ENCODE data around the gene SEBOX.
A peak's percentile ranks its signal among the peaks of the same experiment; 100 is the strongest.

The SEBOX gene

DNA sequence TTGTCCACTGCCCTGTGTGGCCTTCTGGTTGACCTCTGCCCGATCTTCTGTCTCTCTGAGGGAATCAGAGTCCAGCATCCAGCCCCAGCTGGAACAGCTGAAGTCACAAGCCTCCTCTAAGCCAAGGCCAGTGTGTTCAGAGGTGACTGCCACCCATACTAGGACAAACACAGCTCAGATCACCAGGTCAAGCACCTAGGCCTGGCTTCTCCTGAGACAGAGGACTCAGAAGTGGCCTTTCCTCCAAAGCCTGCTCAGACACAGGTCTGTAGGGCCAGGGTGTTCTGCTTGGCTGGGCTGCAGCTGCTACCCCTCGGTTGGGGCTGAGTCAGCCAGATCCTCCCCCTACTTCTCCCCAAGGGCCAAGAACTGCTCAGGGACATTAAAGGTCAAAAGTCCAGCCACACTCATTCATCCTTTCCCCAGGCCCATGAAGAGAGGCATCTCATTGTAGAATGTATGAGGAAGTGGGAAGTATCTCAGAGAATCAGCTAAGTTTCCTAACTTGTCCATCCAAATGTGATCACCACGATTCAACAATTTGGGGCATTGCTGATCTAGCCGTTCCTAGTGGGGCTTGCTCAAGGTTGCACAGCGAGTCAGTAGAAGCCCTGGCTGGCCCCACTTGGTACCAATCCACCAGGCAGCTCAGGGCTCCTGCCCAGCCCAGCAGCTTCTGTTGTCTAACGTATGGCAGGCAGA, 33.4 kb upstream of the SEBOX start:
- TF ChIP-seq ZFX (IDR thresholded peaks at IDR 0.05; ENCODE audit: borderline replicate concordance), result no peak
- TF ChIP-seq, protein P1, sequence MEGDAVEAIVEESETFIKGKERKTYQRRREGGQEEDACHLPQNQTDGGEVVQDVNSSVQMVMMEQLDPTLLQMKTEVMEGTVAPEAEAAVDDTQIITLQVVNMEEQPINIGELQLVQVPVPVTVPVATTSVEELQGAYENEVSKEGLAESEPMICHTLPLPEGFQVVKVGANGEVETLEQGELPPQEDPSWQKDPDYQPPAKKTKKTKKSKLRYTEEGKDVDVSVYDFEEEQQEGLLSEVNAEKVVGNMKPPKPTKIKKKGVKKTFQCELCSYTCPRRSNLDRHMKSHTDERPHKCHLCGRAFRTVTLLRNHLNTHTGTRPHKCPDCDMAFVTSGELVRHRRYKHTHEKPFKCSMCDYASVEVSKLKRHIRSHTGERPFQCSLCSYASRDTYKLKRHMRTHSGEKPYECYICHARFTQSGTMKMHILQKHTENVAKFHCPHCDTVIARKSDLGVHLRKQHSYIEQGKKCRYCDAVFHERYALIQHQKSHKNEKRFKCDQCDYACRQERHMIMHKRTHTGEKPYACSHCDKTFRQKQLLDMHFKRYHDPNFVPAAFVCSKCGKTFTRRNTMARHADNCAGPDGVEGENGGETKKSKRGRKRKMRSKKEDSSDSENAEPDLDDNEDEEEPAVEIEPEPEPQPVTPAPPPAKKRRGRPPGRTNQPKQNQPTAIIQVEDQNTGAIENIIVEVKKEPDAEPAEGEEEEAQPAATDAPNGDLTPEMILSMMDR (IDR thresholded peaks at IDR 0.05), result no peak

DNA sequence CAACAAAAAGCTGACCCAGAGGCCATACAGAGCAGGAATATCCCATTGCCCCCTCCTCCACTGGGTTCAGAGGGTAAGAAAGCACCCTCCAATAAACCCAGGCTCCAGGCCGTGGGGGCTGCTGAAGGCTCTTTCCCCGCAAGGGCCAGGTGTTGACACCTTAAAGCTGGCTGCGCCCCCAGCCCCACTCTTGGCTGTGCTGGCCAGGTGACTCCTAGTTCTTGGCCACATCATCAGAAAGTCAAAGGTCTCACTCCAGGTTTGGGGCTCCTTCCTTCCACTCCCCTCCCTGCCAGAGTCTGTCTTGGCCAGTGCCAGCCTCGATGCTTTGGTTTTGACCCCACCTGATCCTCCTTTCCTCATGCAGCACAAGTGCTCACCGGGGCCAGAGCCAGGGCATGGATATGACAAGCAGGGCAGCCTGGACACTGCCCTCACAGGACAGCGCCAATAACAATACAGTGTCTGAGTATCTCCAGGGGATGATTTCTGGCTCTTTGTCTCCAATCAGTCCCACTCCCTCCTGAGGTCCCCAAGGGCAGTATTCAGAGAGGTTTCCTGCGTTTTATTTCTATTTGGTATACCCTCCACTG, 32.8 kb upstream of the SEBOX start:
- peak overlapping the region; percentile 47 for H3K27ac ChIP-seq
- no peak for TF ChIP-seq ZFX (IDR thresholded peaks at IDR 0.05; ENCODE audit: borderline replicate concordance)
- TF ChIP-seq, protein P1 (IDR thresholded peaks at IDR 0.05), result no peak

More for the DNA sequence above, 33.4 kb upstream of the SEBOX start:
- peak overlapping the region; percentile 47 for H3K27ac ChIP-seq

DNA sequence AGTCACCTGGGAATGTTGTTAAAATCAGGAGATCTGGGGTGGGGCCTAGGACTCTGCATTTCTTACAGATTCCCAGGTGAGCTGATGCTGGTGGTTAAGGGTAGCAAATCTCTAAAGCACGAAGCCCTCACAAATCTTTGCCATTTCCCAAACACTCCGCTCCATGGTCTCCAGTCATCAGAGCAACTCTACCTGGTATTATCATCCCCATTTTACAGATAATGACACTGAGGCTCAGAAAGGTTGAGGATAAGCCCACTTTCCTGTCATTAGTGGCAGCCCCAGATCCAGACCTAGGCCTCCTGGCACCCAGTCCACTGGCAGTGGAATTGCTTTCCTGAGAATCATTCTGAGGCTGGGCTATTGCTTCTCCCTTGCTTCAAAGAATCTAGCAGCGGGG, 32.3 kb upstream of the SEBOX start:
- no peak for TF ChIP-seq ZFX (IDR thresholded peaks at IDR 0.05; ENCODE audit: borderline replicate concordance)
- TF ChIP-seq, protein P1 (IDR thresholded peaks at IDR 0.05), result no peak
- H3K27ac ChIP-seq, result peak overlapping the region; percentile 47; the same call in 1 of the 2 replicates

DNA sequence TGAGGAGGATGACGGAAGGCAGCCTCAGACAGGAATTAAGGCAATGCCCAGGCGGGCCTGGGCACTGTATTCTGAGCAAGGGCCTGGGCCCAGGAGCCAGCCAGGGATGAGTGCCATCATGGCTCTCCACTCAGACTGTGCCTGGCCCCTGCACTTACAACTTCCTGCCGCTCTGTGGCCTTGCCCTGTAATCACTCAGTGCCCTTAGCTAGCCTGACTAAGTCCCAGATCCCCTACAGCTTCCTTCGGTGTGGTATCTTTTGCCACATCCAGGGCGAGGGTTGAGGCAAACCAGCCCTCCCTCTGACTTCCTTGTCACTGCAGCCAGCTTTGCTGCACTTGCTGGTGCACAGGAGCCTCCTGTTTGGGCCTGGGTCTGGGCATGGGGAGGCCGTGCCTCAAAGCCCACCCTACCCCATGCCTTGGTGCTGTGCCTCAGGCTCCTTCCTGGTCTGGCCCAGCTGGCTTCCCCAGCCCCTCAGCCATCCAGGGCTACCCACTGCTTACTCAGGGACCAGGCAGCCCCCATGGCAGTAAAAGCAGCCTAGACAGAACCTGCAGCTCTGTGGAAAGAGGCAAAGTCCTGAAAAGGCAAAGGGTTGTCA, 31.7 kb upstream of the SEBOX start:
- H3K27ac ChIP-seq, result no peak overlapping the region
- no peak for TF ChIP-seq ZFX (IDR thresholded peaks at IDR 0.05; ENCODE audit: borderline replicate concordance)
- TF ChIP-seq, protein P1 (IDR thresholded peaks at IDR 0.05), result no peak

DNA sequence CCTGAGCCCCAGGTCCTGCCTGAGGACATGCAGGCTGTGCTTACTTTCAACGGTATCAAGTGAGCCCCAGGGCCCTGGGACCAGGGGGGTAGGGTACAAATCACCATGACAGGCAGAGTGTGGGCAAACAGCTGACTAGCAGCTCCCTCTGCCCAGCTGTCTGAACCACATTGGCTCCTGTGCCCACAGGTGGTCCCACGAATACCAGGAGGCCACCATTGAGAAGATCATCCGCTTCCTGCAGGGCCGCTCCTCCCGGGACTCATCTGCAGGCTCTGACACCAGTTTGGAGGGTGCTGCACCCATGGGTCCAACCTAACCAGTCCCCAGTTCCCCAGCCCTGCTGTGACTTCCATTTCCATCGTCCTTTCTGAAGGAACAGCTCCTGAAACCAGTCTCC, 31.0 kb upstream of the SEBOX start:
- no peak overlapping the region for H3K27ac ChIP-seq
- TF ChIP-seq, protein P1 (IDR thresholded peaks at IDR 0.05), result no peak
- no peak for TF ChIP-seq ZFX (IDR thresholded peaks at IDR 0.05; ENCODE audit: borderline replicate concordance)

DNA sequence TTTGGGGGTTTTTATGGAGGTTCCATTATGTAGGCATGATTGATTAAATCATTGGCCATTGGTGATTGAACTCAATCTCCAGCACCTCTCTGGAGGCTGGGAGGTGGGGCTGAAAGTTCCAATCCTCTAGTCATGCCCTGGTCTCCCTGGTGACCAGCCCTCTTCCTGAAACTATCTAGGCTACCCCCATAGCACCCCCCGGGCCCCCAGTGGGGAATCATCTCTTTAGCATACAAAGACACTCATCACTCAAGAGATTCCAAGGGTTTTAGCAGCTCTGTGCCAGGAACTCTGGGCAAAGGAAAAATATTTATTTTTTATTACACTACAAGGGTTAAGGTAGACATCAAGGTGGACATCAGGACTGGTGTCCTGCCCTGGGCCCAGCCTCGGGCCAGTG, 30.4 kb upstream of the SEBOX start:
- H3K27ac ChIP-seq, result no peak overlapping the region
- no peak for TF ChIP-seq ZFX (IDR thresholded peaks at IDR 0.05; ENCODE audit: borderline replicate concordance)
- TF ChIP-seq, protein P1 (IDR thresholded peaks at IDR 0.05), result no peak
